RWPE2 (cell line): ENCODE data around the gene ST6GALNAC2.

Experiments
- ATAC-seq: fragments of 200-7000 bp; cut with Tn5 transposase; 3 replicates; pipeline ENCODE4 v1.9.1; 2021; ENCODE audit warnings: low read depth
- DNase-seq: peaks from one replicate; pipeline ENCODE4 v3.0.0-alpha.2; 2020; ENCODE audit warnings: low spot score
- H3K27ac ChIP-seq: fragments of 450-650 bp; 2 replicates; pipeline ENCODE4 v1.5.1; 2017; ENCODE audit warnings: mild to moderate bottlenecking; ENCODE audit not compliant: poor library complexity, severe bottlenecking
- H3K27me3 ChIP-seq: fragments of 250-450 bp; sonication (Bioruptor Pico); 2 replicates; pipeline ENCODE4 v1.5.1; 2021; ENCODE audit warnings: mild to moderate bottlenecking, moderate library complexity; ENCODE audit not compliant: insufficient read depth, poor library complexity, severe bottlenecking
- H3K36me3 ChIP-seq: fragments of 250-450 bp; sonication (Bioruptor Pico); 2 replicates; pipeline ENCODE4 v1.5.1; 2020; ENCODE audit warnings: low read depth, mild to moderate bottlenecking, moderate library complexity
- H3K4me1 ChIP-seq: fragments of 250-450 bp; sonication (Bioruptor Pico); 2 replicates; pipeline ENCODE4 v1.5.1; 2021; ENCODE audit warnings: mild to moderate bottlenecking, moderate library complexity; ENCODE audit not compliant: insufficient read depth, poor library complexity, severe bottlenecking
- H3K4me3 ChIP-seq: fragments of 250-450 bp; sonication (Bioruptor Pico); 2 replicates; pipeline ENCODE4 v1.5.1; 2021; ENCODE audit warnings: mild to moderate bottlenecking, moderate library complexity; ENCODE audit not compliant: severe bottlenecking
- H3K9me3 ChIP-seq: fragments of 250-450 bp; sonication (Bioruptor Pico); 2 replicates; pipeline ENCODE4 v1.5.1; 2021; ENCODE audit warnings: mild to moderate bottlenecking, moderate library complexity; ENCODE audit not compliant: severe bottlenecking
- CTCF ChIP-seq: fragments of 450-650 bp; IDR thresholded peaks from one replicate; pipeline ENCODE4 v1.5.1; 2017; ENCODE audit warnings: mild to moderate bottlenecking, moderate library complexity; ENCODE audit not compliant: poor library complexity, severe bottlenecking

Gene ST6GALNAC2

GRCh38 chr17:76630151-76630550, 44.5 kb upstream of the ST6GALNAC2 start:
- DNase-seq: no peak
- peaks cover 16% of the 10 kb centered on the region for H3K4me1 ChIP-seq
- ATAC-seq: no peak

GRCh38 chr17:76627510-76627909, 41.9 kb upstream of the ST6GALNAC2 start:
- DNase-seq (no peak), ATAC-seq (no peak)
- TF ChIP-seq CTCF: no peak
- no peaks in the 10 kb centered on the region for H3K27me3 ChIP-seq
- H3K4me1 ChIP-seq: peaks cover 26% of the 10 kb centered on the region
- H3K36me3 ChIP-seq: no peaks in the 10 kb centered on the region
- no peaks in the 10 kb centered on the region for H3K9me3 ChIP-seq
- no peak overlapping the region for H3K4me3 ChIP-seq
- H3K27ac ChIP-seq: no peak overlapping the region

More at GRCh38 chr17:76630151-76630550, 44.5 kb upstream of the ST6GALNAC2 start:
- no peaks in the 10 kb centered on the region for H3K9me3 ChIP-seq
- no peak overlapping the region for H3K4me3 ChIP-seq
- no peaks in the 10 kb centered on the region for H3K27me3 ChIP-seq
- no peak for TF ChIP-seq CTCF
- H3K27ac ChIP-seq: no peak overlapping the region
- H3K36me3 ChIP-seq: no peaks in the 10 kb centered on the region

- H3K27ac ChIP-seq: no peak overlapping the region
- no peaks in the 10 kb centered on the region for H3K27me3 ChIP-seq
- peaks cover 17% of the 10 kb centered on the region for H3K4me1 ChIP-seq
- no peak overlapping the region for H3K4me3 ChIP-seq
- ATAC-seq (peak; percentile 65), DNase-seq (no peak)
- TF ChIP-seq CTCF: no peak
- H3K36me3 ChIP-seq: no peaks in the 10 kb centered on the region
- no peaks in the 10 kb centered on the region for H3K9me3 ChIP-seq
These were observed 40.8 kb upstream of the ST6GALNAC2 start for GRCh38 chr17:76626442-76626841.

- no peak for DNase-seq
- Histone ChIP-seq H3K36me3 (no peaks in the 10 kb centered on the region), H3K27ac (no peak overlapping the region), H3K4me3 (no peak overlapping the region), H3K4me1 (peaks cover 17% of the 10 kb centered on the region), H3K27me3 (no peaks in the 10 kb centered on the region), H3K9me3 (no peaks in the 10 kb centered on the region)
- ATAC-seq: no peak
- no peak for TF ChIP-seq CTCF
These were observed 39.8 kb upstream of the ST6GALNAC2 start for GRCh38 chr17:76625496-76625895.

- no peak overlapping the region for H3K4me3 ChIP-seq
- no peaks in the 10 kb centered on the region for H3K9me3 ChIP-seq
- H3K4me1 ChIP-seq: peaks cover 17% of the 10 kb centered on the region
- DNase-seq (no peak), ATAC-seq (peak; percentile 81)
- H3K27ac ChIP-seq: no peak overlapping the region
- H3K36me3 ChIP-seq: no peaks in the 10 kb centered on the region
- TF ChIP-seq CTCF: peak; percentile 98
- H3K27me3 ChIP-seq: no peaks in the 10 kb centered on the region
These were observed 37.8 kb upstream of the ST6GALNAC2 start for GRCh38 chr17:76623271-76624146.
